ENCODE data around the gene PLCB1.
A peak's percentile ranks its signal among the peaks of the same experiment; 100 is the strongest.

The PLCB1 gene

DNA sequence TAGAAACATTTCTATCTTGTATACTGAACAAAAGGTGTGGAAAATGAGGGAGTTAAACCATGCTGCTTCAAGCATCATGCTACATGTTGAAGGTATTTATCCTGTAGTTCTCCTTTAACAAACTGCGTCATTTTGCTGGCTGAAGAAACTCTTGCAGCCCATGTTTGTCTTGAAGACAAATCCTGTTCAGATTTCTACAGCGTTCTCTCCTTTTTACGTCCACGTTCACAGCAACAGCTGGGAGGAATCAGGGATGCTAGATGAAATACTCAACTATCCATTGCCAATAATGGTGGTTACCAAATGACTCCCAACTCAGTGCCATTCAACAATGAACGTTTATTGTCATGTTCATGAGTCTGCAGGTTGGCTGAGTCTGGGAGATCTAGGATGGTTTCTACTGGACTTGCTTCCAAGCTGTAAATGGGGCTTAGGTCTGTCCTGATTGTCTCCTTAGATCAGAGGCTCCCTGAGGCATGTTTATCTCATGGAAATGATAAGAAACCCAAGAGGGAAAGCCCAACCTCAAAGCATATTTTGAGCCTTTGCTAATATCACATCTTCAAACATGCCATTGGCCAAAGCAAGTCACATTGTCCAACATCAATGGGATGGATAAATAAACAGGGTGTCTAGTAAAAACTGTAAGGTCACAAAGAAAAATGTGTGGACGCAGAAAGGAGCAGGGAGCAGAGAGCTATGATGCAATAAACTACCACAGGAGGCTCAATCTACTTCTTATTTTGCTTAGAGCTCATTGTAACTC is 2.7 kb upstream of the PLCB1 start:
- DNase-seq, result peak; percentile 56

DNA sequence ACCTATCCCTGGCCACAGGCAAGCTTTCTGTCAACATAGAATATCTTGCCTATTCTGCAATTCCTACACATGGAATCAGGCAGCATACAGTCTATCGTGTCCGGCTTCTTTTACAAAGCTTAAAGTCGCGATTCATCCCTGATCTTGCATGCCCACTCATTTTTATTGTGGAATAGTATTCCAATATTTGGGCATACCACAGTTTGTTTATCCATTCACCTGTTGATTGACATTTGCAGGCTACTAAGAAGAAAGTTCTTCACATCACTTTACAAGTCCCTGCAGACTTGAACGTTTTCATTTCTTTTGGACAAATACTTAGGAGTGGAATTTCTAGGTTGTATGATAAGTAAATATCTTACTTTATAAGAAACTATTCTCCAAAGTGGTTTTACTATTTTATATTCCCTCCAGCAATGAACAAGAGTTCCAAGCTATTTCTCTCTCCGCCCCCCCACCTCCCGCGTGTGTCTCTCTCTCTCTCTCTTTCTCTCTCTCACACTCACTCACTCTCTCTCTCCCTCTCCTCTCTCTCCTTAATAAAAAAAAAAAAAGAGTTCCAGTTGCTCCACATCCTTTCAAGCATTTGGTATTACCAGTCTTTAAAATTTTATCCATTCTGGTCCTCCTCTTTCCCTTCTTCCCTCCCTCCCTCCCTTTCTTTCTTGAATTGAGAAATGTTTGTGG is 1.1 kb upstream of the PLCB1 start:
- DNase-seq, result no peak

DNA sequence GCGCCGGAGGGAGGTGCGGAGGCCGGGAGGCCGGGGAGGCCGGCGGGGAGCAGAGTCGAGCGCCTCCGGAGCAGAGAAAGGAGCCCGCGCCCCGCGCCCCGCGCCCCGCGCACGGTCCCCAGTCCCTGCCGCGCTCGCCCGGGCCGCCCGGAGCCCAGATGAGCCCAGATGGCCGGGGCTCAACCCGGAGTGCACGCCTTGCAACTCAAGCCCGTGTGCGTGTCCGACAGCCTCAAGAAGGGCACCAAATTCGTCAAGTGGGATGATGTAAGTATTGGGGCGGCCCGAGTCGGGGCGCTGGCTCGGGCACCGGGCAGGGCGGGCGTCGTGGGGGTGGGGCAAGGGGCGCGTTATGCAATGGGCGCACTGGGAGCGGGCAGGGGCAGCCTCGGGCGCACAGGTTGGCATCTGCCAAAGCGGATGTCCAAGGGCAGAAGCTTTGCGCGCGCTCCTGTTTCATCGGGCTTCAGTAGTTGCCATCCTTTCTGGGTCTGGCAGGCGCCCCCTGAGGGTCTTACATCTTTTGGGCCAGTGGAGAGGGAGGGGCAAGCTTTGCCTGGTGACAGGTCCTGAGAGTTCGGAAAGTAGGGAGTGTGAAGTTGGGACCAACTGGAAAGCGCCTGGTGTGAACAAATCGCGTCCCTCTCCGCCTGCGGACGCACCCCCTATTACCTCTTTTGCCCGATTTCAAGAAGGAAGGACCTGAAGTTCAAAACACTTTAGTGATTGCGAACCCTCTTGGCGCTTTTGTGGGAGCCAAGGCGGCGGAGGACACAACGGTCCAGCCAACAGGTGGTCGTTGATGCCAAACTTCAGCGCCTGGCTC is 631 bp downstream of the PLCB1 start:
- no peak for DNase-seq

DNA sequence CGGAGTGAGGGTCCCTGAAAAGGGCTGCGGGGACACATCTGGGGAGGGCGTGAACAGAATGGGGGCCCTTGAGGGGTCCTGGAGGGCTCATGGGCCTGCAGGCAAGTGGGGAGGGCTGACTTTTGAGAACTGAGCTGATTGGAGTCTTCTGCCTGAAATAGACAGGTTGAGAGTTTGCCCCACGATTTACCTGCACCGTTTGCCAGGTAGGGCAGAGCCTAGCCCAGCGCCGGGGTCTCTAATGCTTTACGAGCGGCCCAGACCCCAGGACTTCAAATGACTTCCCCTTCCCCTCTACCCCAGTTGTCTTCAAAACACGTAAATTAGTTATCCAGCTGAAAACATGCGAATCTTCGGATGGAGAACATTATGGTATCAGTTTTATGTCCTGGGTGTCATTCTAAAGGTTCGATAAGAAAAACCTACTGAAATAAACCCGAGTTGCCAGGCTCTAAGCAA is 1.3 kb downstream of the PLCB1 start:
- DNase-seq, result no peak

DNA sequence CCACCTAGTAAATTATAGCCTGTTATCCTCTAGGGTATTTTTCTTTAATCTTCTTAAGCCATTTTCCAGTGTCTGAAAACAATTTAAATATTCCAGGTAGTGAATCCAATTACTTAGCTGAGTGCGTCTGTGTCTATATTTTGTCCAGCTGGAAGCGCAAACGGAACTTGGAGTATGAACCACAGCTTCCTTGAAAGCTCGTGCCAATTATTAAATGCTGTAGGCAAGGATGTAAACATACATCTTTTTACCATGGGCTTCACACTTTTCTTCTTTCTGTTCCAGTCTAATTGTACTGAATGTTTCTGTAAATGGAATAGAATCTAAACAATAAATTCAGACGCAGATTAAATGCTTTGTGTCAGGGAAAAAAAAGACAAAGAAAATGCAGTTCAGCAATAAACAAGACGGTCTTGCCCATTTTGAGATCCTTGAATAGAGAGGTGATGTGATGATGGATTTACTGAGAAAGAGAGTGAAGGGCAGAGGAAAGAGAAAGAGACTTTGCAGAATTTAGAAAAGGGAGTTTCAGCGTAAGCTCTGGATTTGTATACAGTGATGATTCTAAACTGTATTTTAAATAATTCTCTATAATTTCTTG is 1.9 kb downstream of the PLCB1 start:
- no peak for DNase-seq

DNA sequence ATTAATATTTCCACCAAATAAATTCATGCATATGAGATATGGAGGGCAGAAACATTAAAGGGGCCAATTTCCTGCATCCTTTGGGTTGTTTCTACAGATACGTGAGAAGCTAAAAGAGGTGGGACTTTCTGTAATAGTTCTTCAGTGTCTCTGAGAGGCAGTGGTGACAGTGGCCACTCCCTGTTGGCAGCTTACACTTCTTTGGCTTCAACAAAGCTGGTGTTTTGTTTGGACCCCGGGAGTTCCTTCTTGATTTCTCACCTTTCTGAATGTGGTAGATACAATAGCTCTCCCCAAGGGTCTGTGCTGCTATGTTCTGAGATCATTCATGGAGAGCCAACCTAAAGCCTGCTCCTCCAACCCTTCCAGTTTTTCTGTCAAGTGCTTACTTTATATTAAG is 7.8 kb downstream of the PLCB1 start:
- no peak for DNase-seq

DNA sequence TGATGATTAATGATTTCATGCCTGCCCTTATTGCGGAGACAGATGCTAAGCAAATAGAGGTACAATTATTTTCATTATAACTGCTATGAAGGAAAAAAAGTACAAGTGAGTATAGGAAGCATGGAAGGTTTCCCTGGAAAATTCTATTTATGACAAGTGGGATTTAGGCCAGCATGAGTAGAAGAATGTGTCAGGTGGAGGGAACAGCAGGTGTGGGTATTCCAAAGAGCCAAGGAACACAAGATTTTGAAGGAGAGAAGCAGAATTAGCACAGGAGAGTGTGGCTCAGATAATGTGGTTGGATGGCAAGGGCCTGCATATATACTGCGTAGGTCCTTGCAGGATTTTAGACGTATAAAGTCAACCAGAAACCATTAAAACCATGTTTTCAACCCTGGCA is 11.4 kb downstream of the PLCB1 start:
- DNase-seq, result no peak

DNA sequence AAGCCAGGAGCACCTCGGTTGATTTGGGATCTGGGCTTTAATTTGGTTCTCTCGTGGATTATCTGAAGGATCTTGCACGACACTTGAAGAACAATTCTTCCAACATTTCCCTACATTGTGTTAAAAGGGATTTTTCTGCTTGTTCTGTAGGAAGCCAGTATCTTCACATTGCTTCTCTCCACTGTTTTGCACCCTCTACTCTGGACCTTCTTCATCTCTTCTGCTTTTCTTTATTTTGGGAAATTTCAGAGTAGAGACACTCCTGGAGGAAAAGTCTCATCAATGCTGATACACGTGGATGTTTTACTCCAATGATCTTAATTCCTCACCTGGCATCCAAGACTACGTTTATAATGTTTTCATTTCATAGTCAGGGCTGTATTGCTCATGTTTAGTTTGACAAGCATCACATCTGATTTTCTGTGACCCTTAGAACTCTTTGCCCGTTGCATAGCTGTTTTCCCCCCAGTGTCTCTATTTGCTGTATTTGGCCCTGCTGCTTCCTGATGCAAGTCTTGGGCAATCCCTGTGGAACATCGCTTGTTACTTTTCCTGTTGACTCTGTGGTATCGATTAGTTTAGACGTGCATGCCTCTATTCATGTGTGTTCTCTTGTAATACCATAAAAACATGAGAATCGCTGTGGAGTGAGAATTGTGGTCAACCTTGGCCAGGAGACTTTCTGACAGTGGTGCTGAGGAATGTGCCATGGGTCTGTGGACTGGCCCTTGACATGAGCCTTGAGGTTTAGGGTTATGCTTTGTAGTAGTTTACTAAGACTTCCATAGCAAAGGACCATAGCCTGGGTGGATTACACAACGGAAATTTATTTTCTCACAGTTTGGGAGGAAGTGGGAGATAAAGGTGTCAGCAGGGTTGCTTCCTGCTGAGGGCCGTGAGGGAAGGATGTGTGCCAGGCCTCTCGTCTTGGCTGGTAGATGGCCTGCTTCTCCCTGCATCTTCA is 12.5 kb downstream of the PLCB1 start:
- peak; percentile 93 for DNase-seq

DNA sequence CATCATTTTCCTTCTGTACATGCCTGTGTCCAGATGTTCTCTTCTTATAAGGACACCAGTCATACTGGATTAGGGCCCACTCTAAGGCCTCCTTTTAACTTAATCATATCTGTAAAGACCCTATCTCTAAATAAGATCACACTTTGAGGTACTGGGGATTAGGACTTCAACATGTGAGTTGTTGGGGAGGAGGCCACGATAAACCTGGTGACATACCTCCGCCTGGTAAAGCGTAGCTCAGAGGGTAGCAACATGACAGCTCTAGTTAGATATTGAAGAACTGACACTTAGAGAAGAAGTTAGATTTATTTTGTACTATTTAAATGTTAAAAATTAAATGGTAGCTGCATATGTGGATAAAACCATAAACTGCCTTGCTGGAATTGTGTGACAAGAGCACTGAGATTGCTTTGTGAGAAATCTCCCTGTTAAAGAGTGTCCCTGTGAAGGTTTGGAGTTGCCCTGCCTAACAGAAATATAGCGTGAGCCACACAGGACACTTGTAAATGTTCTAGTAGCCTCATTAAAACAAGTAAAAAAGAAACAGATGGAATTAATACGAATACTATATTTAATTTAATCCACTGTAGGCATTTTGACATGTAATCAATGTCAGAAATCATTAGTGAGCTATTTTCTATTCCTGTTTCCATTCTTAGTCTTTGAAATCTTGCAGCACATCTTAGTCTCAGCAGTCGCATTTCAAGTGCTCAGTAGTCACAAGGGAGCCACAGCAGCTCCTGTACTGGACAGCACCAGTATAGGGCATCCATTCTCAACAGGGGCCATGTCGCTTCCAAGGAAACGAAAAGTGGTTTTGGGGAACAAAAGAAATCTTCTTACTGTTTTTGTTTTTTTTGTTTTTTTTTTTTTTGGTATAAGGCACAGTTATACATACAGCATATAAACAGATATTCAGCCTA is 13.4 kb downstream of the PLCB1 start:
- DNase-seq, result no peak

DNA sequence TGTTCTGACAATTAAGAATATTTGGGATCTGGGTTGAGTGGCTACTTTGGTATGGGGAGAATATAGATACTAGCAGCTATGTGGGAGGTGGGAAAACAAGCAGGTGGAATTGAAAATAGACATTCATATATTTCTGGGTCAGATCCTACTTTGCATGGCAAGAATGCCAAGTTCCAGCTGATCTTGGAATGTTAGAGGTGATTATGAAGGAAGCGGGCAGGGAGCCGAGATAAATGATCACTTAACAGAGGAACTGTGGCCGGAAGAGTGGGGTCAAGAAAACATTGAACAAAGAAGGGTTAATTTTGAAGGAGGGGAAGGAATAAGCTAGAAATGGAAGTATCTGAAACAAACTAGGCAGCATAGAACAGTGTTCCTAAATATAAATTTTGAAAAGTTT is 15.4 kb downstream of the PLCB1 start:
- DNase-seq, result no peak

DNA sequence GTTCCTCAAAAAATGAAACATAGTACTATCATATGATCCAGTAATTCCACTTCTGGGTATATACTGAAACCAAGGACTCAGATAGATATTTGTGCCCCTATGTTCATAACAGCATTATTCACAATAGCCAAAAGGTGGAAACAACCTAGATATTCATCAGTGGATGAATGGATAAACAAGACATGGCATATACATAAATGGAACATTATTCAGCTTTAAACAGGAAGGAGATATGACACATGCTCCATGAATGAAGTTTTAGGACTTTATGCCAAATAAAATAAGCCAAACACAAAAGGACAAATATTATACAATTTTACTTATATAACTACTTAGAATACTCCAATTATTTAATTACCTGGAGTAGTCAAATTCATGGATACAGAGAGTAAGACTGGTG is 16.4 kb downstream of the PLCB1 start:
- peak; percentile 49 for DNase-seq

DNA sequence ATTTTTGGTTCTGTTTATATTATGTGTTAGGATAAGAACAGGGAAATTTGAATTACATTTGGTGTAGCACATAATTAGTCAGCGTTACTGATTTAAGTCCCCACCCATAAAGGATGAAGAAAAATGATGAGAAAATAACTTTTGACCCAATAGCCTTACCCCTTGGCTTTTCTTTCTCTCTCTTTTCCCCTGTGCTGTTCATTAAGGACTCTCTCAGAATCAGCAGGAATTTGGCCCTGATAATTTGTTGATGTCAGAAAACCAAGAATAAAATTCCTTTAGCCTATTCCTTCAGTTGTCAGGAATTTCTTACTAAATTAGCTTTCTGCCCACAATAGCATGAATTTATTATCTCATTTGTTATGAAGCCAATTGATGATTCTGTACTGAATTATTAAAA is 18.5 kb downstream of the PLCB1 start:
- peak; percentile 12 for DNase-seq

DNA sequence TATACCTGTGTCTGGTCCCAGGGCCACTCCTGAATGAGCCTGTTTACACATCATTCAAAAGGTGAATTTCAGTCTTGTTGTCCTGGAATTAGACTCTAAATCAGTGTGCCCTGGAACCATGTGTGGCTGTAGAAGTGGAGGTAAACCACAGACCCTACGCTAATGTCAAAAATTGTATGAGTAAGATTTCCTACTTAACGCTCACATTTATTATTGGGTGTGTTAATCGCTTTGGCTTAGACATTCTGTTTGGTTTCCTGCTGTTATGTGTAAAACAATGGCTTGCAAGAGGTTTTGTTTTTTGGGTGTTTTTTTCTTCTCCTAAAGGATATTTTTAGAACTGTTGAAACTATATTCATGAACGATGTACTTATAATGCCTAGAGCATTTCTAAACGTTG is 19.3 kb downstream of the PLCB1 start:
- no peak for DNase-seq

DNA sequence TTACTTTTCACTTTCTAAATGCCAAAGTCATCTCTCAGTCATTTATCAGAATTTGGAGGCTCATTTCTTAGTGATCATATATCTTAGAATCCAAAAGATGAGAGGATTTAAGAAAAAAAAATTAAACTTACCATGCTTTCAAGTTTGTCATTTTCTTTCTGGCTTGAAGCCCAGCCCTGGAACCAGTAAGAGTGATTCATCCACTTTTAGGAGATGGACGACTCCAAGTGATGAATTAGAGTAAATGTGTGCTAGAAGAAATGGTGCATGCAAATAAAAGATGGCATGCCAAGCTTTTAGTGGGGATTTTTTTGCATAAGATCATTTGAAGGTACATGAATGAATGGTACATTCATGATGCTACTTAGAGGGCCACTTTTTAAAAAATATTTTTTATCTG is 20.1 kb downstream of the PLCB1 start:
- DNase-seq, result peak; percentile 64

DNA sequence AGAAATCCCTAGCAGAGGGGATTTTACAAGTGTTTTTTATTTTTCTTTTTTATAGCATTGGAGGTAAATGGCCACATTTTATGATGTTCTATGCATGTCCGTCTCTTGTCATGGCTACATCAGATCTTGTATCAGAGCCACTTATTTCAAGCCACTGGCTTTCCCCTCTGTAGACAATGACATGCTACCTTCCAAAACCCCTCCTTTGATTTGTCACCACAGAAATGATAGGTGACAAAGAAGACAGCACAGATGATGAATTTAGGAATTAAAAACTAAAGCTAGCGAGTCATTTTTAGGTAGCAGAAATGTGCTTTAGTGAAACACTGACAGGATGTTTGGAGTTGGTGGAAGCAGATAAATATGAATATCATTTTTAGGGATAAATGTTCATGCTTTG is 20.8 kb downstream of the PLCB1 start:
- no peak for DNase-seq

DNA sequence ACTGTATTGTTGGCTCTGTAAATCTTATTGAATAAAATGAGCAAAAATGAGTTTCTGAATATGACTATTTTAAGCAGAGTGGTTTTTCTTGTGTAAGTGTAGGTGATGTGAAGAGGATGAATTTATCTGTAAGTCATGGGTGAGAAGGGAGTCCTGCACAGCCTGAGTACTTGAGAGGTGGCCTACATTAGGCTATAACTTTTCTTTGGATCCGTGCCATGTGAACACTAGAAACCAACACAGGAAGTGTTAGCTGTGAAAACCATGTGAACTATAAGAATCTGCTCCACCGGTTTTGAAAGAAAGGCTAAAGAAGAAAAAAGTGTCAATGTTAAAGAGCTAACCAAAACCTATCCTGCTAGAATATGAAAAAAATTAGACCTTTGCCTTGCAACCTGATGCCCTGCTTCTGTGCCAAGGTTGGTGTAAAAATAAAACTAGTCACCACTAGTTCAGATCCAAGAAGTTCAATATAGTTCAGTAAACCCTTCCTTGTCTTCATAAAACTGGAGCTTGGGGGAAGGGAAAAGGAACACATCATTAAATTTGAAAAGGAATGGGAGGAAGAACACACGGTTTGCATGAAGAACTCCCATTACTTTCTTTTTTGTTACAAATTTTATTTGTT is 21.3 kb downstream of the PLCB1 start:
- peak; percentile 31 for DNase-seq

DNA sequence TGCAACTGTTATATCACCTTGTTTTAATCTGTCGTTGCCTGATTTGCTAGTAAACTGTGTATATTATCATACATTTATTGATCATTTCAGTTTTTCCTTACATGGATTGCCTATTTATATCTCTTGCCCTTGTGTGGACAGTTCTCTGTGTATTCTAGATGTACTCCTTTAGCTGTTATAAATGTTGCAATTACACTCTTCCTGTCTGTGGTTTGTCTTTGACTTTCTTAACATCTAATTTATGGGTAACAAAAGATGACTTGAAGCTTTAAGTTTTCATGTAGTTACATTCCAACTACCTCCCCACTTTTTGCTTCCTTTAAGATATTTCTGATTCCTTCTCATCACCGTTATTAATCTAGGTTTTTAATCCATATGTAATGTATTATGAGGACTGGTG is 22.6 kb downstream of the PLCB1 start:
- DNase-seq, result no peak

DNA sequence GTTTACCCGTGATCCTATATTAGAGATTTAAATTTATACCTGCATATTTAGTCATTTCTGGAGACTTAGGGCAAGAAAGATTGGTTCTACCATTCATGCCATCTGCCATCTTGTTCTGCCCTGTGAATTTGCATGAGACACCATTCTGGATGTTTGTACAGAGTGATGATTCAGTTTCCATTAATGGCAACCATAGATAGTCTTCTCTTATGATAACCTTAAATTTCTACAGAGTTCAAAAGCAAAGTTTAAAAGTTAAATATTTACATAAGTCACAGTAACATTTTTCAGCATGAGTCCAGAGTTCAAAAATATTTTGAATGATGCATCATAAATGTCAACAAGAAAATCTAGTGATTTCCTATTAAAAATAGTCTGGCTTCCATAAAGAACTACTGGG is 23.2 kb downstream of the PLCB1 start:
- peak; percentile 21 for DNase-seq

DNA sequence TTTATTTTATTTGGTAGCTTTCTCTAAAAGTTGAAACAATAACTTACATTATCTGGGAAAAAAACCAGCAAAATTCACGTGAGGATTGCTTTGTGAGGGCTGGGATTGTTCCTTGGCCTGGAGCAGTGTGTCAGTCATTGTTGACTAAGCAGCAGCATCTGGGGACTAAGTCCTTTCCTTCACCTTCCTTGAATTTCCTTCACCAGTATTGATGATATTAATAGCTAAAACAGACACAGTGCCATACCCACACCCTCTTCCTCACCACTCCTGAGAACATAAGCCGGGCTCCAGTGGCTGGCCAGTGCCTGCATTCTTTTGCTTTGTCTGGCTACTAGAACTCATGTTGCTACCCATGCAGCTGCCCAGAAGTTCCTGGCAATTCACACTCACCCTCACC is 23.7 kb downstream of the PLCB1 start:
- no peak for DNase-seq
